SJSA1 (cell line): ENCODE results near the gene PCDHGB3. TPM values are rescaled to one million over a fixed set of nuclear protein-coding genes. Genes with fewer than 3 reads are reported as not detected.
"Not testable (repeated sequence)": the region's sequence is repeated elsewhere in the genome, so short reads cannot be mapped to it uniquely, and the experiment has no call there.

Experiments
- DNase-seq, 2 experiments: peaks; one replicate each; pipeline ENCODE4 v3.0.0-alpha.2; 2015 to 2020; ENCODE audit warnings: low spot score in 2 of 2, low read depth in 1 of 2
- H3K27ac ChIP-seq: fragments of 250-450 bp; sonication (Bioruptor Pico); 2 replicates; pipeline ENCODE4 v1.5.1; 2020; ENCODE audit warnings: mild to moderate bottlenecking, moderate library complexity
- H3K27me3 ChIP-seq: fragments of 250-450 bp; sonication (Bioruptor Pico); replicated peaks from 2 replicates; pipeline ENCODE4 v1.5.1; 2020; ENCODE audit warnings: mild to moderate bottlenecking, moderate library complexity
- H3K36me3 ChIP-seq: fragments of 250-450 bp; sonication (Bioruptor Pico); 2 replicates; pipeline ENCODE4 v1.5.1; 2020; ENCODE audit warnings: mild to moderate bottlenecking
- H3K4me1 ChIP-seq: fragments of 250-450 bp; sonication (Bioruptor Pico); replicated peaks from 2 replicates; pipeline ENCODE4 v1.6.1; 2021; ENCODE audit warnings: mild to moderate bottlenecking
- H3K4me3 ChIP-seq: fragments of 250-450 bp; sonication (Bioruptor Pico); 2 replicates; pipeline ENCODE4 v1.5.1; 2020; ENCODE audit warnings: mild to moderate bottlenecking
- H3K9me3 ChIP-seq: fragments of 250-450 bp; sonication (Bioruptor Pico); replicated peaks from 2 replicates; pipeline ENCODE4 v1.5.1; 2020; ENCODE audit warnings: mild to moderate bottlenecking
- total RNA-seq: library from RNA; depleted of rRNA; stranded (reverse); fragments of >200 nt; shearing (Covaris generic); gene quantifications from 2 replicates; pipeline ENCODE4 v1.2.3, GENCODE V29; 2014; rRNA removed

PCDHGB3 gene
- 1.1 TPM in 1 of 2 replicates, not detected in the other for total RNA-seq

GRCh38 chr5:141369994-141370848, at the start of gene PCDHGB3:
TSS of gene PCDHGB3 (plus strand) at chr5:141370242. CDS start at chr5:141370395, 153 bp downstream.
- Histone ChIP-seq H3K27me3 (no peaks in the 10 kb centered on the region), H3K36me3 (no peaks in the 10 kb centered on the region), H3K27ac (no peak within 1 kb of the TSS), H3K9me3 (peaks cover 47% of the 10 kb centered on the region), H3K4me1 (no peaks in the 10 kb centered on the region), H3K4me3 (no peak within 1 kb of the TSS)
- no peak for DNase-seq

GRCh38 chr5:141322261-141322660, 47.8 kb upstream of the PCDHGB3 start:
- Histone ChIP-seq H3K4me3 (no peak overlapping the region), H3K36me3 (peaks cover 34% of the 10 kb centered on the region), H3K27ac (no peak overlapping the region), H3K9me3 (peaks cover 23% of the 10 kb centered on the region), H3K27me3 (no peaks in the 10 kb centered on the region), H3K4me1 (0 out of 2 replicates have a peak, but pooled peaks cover 3% of the 10 kb centered on the region)
- no peak for DNase-seq

GRCh38 chr5:141326088-141326854, 43.8 kb upstream of the PCDHGB3 start:
- Histone ChIP-seq H3K27me3 (no peaks in the 10 kb centered on the region), H3K4me3 (peak overlapping the region; percentile 29), H3K9me3 (peaks cover 2% of the 10 kb centered on the region; the same call in 1 of the 2 replicates), H3K36me3 (no peaks in the 10 kb centered on the region), H3K27ac (0 out of 2 replicates have a peak overlapping the region, but pooled peaks have one; percentile 5), H3K4me1 (0 out of 2 replicates have a peak, but pooled peaks cover 3% of the 10 kb centered on the region)
- peak; percentile 52 to 75 for DNase-seq

- Histone ChIP-seq H3K27me3 (no peaks in the 10 kb centered on the region), H3K27ac (no peak overlapping the region), H3K9me3 (peaks cover 10% of the 10 kb centered on the region), H3K36me3 (no peaks in the 10 kb centered on the region), H3K4me1 (0 out of 2 replicates have a peak, but pooled peaks cover 3% of the 10 kb centered on the region), H3K4me3 (no peak overlapping the region)
- no peak for DNase-seq
Measured at GRCh38 chr5:141328231-141328630, 41.8 kb upstream of the PCDHGB3 start.

GRCh38 chr5:141330299-141331080, 39.6 kb upstream of the PCDHGB3 start, which contains the start of gene PCDHGA1:
TSS of gene PCDHGA1 (plus strand) at chr5:141330514.
- Histone ChIP-seq H3K4me1 (0 out of 2 replicates have a peak, but pooled peaks cover 3% of the 10 kb centered on the region), H3K27ac (no peak within 1 kb of the TSS), H3K27me3 (no peaks in the 10 kb centered on the region), H3K9me3 (peaks cover 10% of the 10 kb centered on the region), H3K36me3 (no peaks in the 10 kb centered on the region), H3K4me3 (peak within 1 kb of the TSS; percentile 20)
- DNase-seq = no peak

- peaks cover 10% of the 10 kb centered on the region for H3K9me3 ChIP-seq
- not testable (repeated sequence) for H3K4me3 ChIP-seq, H3K27ac ChIP-seq, H3K36me3 ChIP-seq, H3K4me1 ChIP-seq, H3K27me3 ChIP-seq, DNase-seq
Measured at GRCh38 chr5:141332571-141332970, 37.5 kb upstream of the PCDHGB3 start.

GRCh38 chr5:141338538-141339306, 31.3 kb upstream of the PCDHGB3 start, which contains the start of gene PCDHGA2:
TSS of gene PCDHGA2 (plus strand) at chr5:141338760.
- Histone ChIP-seq H3K9me3 (peaks cover 15% of the 10 kb centered on the region), H3K36me3 (no peaks in the 10 kb centered on the region), H3K4me1 (no peaks in the 10 kb centered on the region), H3K27ac (no peak within 1 kb of the TSS), H3K27me3 (no peaks in the 10 kb centered on the region), H3K4me3 (no peak within 1 kb of the TSS; the same call in 1 of the 2 replicates)
- no peak for DNase-seq

- not testable (repeated sequence) for H3K4me1 ChIP-seq, DNase-seq, H3K27ac ChIP-seq, H3K4me3 ChIP-seq, H3K27me3 ChIP-seq, H3K36me3 ChIP-seq
- peaks cover 23% of the 10 kb centered on the region for H3K9me3 ChIP-seq
Measured at GRCh38 chr5:141340781-141341354, 29.2 kb upstream of the PCDHGB3 start.

- H3K36me3 ChIP-seq = no peaks in the 10 kb centered on the region
- H3K4me3 ChIP-seq = no peak overlapping the region
- peaks cover 23% of the 10 kb centered on the region for H3K9me3 ChIP-seq
- no peaks in the 10 kb centered on the region for H3K27me3 ChIP-seq
- H3K4me1 ChIP-seq = no peaks in the 10 kb centered on the region
- DNase-seq = no peak
- no peak overlapping the region for H3K27ac ChIP-seq
Measured at GRCh38 chr5:141342773-141343172, 27.3 kb upstream of the PCDHGB3 start.

GRCh38 chr5:141343242-141343952, 26.6 kb upstream of the PCDHGB3 start, which contains the start of gene PCDHGA3:
TSS of gene PCDHGA3 (plus strand) at chr5:141343829. CDS start at chr5:141344034, 205 bp downstream.
- no peak within 1 kb of the TSS for H3K4me3 ChIP-seq
- H3K4me1 ChIP-seq = no peaks in the 10 kb centered on the region
- H3K27me3 ChIP-seq = no peaks in the 10 kb centered on the region
- no peaks in the 10 kb centered on the region for H3K36me3 ChIP-seq
- H3K9me3 ChIP-seq = peaks cover 23% of the 10 kb centered on the region
- no peak within 1 kb of the TSS for H3K27ac ChIP-seq
- no peak for DNase-seq

GRCh38 chr5:141343953-141344463, 26.0 kb upstream of the PCDHGB3 start:
- Histone ChIP-seq H3K27me3 (no peaks in the 10 kb centered on the region), H3K27ac (no peak overlapping the region), H3K36me3 (no peaks in the 10 kb centered on the region), H3K9me3 (peaks cover 23% of the 10 kb centered on the region), H3K4me1 (no peaks in the 10 kb centered on the region), H3K4me3 (no peak overlapping the region)
- DNase-seq = no peak

- Histone ChIP-seq H3K27me3 (no peaks in the 10 kb centered on the region), H3K4me3 (no peak overlapping the region), H3K9me3 (peaks cover 19% of the 10 kb centered on the region), H3K36me3 (no peaks in the 10 kb centered on the region), H3K27ac (no peak overlapping the region), H3K4me1 (no peaks in the 10 kb centered on the region)
- no peak for DNase-seq
Measured at GRCh38 chr5:141345327-141345726, 24.7 kb upstream of the PCDHGB3 start.
